ENCODE results near the gene CCDC87.
"Not testable (repeated sequence)": the region's sequence is repeated elsewhere in the genome, so short reads cannot be mapped to it uniquely, and the experiment has no call there.

CCDC87 gene

GRCh38 chr11:66592457-66593302 lies at the start of gene CCDC87, which contains the start of gene CCS:
Gene CCDC87, minus strand, starts transcription at chr11:66593063. Its CDS starts 48 bp downstream, at chr11:66593015.
Gene CCS, plus strand, starts transcription at chr11:66593185. Its CDS starts 77 bp downstream, at chr11:66593262.
- DNase-seq, result peak; percentile 99

- no peak for DNase-seq
Observed at GRCh38 chr11:66641834-66642233, 49.0 kb upstream of the CCDC87 start.

- DNase-seq, result not testable (repeated sequence)
Observed at GRCh38 chr11:66639814-66640340, 47.0 kb upstream of the CCDC87 start.

- DNase-seq, result peak; percentile 29
Observed at GRCh38 chr11:66639066-66639813, 46.4 kb upstream of the CCDC87 start.

- peak; percentile 99 for DNase-seq
Observed at GRCh38 chr11:66638177-66639065, 45.6 kb upstream of the CCDC87 start, which contains the start of gene RBM4. Gene RBM4, plus strand, starts transcription at chr11:66638703. Its CDS starts 1,009 bp downstream, at chr11:66639712.

- no peak for DNase-seq
Observed at GRCh38 chr11:66637557-66638176, 44.8 kb upstream of the CCDC87 start.

- no peak for DNase-seq
Observed at GRCh38 chr11:66636411-66636810, 43.5 kb upstream of the CCDC87 start.

GRCh38 chr11:66632952-66633351 lies 40.1 kb upstream of the CCDC87 start:
- DNase-seq, result no peak

GRCh38 chr11:66631883-66632282 lies 39.0 kb upstream of the CCDC87 start:
- DNase-seq, result no peak

- DNase-seq, result no peak
Observed at GRCh38 chr11:66629356-66629755, 36.5 kb upstream of the CCDC87 start.

GRCh38 chr11:66628061-66628603 lies 35.3 kb upstream of the CCDC87 start:
- no peak for DNase-seq

GRCh38 chr11:66626926-66627325 lies 34.1 kb upstream of the CCDC87 start:
- DNase-seq, result no peak

GRCh38 chr11:66626382-66626781 lies 33.5 kb upstream of the CCDC87 start:
- DNase-seq, result no peak

- DNase-seq, result no peak
Observed at GRCh38 chr11:66625752-66626149, 32.9 kb upstream of the CCDC87 start.

GRCh38 chr11:66625041-66625751 lies 32.3 kb upstream of the CCDC87 start:
- no peak for DNase-seq

- DNase-seq, result no peak
Observed at GRCh38 chr11:66624450-66624849, 31.6 kb upstream of the CCDC87 start.

GRCh38 chr11:66619080-66619554 lies 26.3 kb upstream of the CCDC87 start:
- DNase-seq, result peak; percentile 47

- peak; percentile 30 for DNase-seq
Observed at GRCh38 chr11:66617155-66617834, 24.4 kb upstream of the CCDC87 start.

GRCh38 chr11:66616379-66617154 lies 23.7 kb upstream of the CCDC87 start, which contains the start of gene RBM14:
Gene RBM14, plus strand, starts transcription at chr11:66616630. Its CDS starts 91 bp downstream, at chr11:66616721.
- DNase-seq, result peak; percentile 100

Data from activated CD4-positive, alpha-beta T cell treated with anti-CD3 and anti-CD28 coated beads, Interleukin-2, Interleukin-6, amounts not matched to agents 100 ng/mL and 50 ng/mL, durations not matched to agents 16 hours and 8 hours (primary cell).